ENCODE data around the gene MGLL.

MGLL gene

DNA sequence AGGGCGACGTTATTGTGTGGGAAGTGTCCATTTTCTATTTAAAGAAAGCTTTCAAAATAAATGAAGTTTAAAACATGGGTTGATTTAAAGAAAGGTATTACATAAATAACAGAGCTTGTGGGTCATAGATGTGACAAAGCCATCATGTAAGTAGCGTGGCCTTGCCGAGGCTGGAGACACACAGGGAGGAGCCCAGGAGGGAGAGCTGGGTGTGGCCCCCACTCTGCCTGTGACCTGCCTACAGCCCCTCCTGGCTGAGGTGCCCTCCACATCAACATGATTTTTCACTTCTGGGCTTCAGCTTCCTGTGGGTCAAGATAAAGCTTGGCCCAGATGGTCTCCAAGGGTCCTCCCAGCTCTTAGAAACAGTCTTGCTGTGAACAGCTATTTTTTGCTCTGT, 12.5 kb upstream of the MGLL start:
- DNase-seq = no peak

DNA sequence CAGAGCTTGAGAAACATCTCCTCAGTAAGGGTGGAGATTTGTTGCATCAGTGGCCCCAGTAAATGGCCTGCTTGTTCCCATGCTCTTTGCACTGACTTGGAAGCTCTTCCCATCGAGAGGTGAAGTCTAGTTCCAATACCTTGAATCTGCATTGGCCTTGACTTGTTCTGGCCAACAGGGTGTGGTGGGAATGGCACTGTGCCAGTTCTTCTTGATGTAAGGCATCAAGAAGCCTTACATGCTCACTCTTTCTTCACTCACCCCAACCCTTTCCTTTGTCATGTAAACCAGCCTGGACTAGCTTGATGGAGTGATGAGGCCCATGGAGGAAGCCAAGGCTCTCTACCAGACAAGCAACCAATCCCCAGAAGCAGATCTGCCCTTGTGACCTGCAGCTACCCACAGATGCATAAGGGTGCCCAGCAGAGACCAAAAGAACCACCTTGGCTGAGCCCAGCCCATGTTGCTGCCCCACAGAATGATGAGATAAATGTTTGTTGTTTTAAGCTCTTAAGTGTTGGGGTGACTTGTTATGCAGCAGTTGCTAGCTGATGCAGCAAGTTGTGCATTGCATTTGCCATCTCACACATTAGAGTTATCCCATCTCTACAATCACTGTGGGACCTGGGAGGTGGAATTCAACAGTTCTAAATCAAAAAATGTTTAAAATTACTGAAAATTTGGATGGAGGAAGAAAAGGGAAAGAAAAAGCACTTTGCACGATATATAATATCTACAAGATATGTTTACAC, 11.1 kb upstream of the MGLL start:
- DNase-seq = no peak

DNA sequence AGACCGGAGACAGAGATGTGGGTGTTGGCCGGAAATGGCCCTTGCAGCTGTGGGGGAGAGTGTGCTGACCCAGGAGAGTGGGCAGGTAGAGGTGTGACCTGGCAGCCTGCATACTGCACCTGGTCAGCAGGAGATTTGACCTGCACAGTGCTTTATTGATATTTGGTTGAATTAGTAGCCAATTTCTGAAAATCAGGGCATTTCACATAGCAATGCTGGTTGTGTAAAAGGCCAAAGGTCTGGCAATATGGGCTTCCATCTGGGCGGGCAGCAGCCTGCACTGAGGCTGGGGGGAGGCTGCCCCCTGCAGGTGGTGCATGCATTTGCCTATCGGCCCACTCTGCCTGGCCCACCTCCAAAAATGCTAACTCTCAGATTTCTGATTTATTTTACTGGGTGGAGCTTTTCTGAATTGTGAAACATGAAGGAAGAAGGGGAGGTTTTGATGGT, 9.4 kb upstream of the MGLL start:
- DNase-seq = peak; percentile 51

DNA sequence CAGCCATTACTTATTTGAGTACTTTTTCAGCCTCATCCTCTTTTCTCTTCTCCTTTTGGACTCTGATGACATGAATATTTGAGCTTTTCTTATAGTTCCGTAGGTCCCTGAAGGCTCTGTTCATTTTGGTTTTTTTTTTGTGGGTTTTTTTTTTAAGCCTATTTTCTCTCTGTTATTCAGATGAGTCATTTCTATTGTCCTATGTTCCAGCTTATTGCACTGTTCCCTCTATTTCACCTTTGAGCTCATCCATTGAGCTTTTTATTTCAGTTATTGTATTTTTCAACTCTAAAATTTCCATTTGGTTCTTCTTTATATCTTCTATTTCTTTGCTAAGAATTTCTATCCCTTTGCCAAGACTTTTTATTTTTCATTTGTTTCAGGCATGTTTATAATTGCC, 7.2 kb upstream of the MGLL start:
- peak; percentile 20 for DNase-seq

DNA sequence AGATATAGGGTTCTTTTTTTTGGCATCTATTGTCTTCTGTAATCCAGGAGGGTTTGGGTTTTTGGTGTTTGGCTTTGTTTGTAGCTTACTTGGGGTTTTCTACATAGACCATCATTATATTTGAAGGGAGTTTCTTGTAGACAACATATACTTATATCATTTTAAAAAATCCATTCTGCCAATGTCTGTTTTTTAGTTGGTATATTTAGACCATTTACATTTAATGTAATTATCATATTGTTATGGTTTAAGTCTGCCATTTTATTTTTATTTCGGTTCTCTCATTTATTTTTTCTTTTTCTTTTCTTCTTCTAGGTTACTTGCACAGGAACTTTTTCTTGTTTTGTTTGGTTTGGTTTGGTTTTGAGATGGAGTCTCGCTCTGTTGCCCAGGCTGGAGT, 5.5 kb upstream of the MGLL start:
- no peak for DNase-seq

DNA sequence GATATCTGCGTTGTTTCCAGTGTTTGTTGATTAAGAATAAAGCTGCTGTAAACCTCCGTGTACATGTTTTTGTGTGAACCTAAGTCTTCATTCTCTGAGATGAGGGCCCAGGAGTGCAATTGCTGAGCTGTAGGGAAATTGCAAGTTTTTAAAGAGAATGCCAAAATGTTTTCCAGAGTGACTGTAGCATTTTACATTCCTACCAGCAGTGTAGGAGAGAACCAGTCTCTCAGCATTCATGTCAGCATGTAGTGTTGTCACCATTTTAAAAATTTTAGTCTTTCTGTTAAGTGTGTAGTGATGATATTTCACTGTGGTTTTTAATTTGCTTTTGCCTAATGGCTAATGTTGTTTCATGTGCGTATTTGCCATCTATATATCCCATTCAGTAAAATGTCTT, 3.4 kb upstream of the MGLL start:
- no peak for DNase-seq

DNA sequence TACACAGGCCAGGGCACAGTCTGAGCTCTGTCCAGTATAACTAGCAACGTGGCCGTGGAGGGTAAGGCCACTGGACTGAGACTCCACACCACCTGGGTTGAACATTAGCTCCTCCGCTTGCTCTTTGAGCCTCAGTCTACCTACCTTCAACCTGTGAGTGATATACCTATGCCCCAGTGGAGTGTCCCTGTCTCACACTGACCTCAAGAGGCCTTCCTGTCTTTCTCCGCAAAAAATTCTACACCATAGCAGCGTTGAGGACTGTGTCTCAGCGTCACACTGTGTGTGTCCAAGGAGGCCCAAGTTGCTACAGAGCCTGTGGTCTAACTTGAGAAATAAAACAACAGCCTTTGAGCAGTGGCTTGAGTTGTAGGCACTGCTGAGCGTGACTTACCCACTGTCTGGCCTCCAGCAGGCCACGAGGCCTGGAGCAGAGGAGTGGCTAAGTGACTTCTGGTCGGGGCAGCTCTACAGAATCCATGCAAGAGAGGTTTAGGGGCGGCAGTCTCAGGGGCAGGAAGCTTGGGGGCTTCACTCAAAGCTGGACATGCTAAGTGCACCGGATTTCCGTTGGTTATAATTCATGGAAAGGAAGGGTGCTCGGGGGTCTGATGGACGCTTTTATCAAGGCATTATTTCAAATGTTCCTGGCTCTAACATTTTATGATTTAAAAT, 2.0 kb upstream of the MGLL start:
- peak; percentile 7 for DNase-seq

DNA sequence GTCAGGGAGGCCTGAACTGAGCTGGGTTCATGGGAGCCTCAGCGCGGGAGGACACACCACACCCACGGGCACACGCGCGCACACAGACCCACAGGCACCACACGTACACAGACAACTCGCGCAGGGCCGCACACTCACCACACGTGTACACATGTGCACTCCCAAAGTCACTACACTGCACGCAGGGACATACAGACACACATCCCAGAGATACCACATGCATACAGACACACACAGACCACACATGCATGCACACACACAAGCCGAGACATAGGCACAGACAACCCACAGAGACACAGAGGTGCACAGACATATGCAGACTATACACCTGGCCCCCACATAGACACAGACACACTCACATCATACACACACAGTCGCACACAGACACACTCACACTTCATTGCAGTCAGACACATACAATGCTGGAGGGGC, 1.1 kb upstream of the MGLL start:
- peak; percentile 47 for DNase-seq

DNA sequence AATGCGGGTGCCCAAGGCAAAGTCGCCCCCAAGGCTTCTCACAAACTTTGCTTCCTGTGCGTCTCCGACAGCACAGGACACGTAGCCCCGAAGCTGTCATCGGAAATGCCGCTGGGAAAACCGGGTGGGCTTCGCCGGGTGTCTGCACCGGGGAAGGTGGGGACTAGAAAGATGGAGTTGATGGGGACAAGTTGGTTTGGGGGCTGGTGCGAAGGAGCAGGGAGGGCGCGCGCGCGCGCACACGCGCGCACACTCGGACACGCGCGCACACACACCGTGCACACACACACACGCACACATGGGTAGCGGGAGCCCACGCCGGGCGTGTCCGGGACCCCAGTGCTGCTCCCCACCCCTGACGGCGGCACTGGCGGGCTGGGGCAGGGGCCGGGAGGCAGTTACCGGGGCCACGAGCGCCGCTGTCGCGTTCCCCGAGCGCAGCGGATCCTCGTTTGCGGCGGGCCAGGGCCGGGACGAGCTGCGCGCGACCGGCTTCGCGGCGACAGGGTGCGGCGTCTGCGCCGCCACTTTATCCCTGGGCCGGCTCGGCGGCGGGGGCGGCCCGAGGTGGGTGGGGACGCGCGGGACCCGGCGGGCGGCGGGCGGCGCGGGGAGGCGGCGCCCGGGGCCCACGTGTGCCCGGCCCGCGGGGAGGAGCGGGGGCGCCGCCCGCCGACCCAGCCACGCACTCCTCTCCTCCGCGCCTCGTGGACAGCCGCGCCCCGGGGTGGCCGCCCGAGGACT, 539 bp upstream of the MGLL start:
- peak; percentile 9 for DNase-seq

DNA sequence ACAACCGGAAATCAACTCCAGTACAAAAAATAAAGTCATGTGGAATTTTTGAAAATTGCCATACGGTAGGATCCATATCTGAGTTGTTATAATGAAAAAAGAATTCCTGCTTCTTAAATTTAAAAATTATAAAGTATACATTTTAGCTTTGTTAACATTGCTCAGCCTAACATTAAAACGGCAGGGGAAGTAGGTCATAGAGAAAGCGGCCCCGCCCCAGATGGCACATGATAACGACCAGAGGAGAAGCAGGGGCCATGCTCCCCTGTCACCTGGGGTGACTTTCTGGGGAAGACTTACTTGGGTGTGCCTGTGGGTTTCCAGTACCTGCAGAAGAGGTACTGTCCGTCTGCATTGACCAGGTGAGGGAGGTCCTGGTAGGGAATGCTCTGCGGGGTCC, 921 bp downstream of the MGLL start:
- DNase-seq = no peak

DNA sequence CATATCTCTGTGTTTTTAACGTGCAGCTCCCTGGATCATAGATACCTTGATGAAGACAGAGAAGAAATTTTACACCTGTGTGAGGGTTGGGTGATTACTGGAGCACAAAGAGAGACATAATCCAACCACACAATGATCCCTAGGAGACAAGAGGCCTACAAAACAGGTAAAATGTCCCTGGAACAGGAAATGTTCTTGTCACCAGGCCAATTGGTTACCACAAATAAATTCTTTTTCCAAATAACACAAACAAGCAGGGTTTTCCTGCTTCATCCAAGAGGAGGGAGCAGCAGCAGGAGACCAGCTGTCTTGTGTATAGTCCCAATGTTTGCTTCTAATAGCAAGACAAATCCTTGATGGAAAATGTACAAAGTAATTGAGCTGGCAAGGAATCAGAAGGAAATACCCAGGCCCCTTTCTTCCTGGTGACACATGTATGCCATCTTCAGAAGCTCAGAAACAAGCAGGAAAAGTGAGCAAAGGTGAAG, 1.4 kb downstream of the MGLL start:
- DNase-seq = no peak

DNA sequence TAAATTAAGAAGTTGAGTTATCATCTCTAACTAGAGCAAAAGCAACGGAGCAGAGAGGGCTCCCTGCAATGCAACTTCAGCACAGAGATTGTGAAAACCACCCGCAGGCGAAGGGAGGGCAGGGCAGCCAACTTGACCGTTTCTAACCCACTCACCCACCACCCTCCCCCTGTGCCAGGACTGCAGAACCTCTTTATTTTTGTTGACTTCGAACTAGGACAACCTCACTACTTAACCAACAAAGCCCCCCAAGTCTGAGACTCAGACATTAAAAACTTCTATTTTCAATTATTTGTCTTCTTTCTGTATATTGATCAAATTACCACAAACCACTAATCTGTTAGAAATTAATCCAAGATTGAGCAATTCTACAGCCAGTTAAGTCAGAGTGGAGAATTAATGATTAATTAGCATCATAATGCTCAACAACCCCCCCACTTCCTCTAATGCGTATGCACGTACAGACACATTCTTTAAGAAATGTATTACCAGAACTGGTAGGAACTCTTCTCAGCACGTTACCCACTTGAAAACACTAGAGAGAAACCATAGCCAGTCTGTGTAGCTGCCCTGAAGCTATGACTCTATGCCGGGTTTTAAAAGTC, 2.0 kb downstream of the MGLL start:
- DNase-seq = peak; percentile 39

DNA sequence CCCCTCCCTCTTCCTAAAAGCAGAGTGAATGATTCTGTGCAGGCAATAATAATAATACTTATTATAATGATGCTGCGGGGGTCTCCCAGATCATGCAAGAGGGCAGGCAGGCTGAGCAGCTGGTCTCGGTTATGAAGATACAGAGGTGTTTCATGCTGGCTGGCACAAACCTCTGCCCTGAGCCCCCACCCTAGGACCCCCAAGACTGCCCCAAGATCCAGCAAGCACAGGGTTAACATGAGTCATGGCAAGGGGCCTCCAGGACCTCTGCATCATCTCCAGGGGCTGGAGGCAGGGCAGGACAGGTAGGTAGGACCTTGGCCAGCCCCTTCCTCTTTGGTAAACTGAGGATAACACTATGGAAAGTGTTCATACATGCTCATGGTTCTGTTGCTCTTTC, 2.7 kb downstream of the MGLL start:
- no peak for DNase-seq

DNA sequence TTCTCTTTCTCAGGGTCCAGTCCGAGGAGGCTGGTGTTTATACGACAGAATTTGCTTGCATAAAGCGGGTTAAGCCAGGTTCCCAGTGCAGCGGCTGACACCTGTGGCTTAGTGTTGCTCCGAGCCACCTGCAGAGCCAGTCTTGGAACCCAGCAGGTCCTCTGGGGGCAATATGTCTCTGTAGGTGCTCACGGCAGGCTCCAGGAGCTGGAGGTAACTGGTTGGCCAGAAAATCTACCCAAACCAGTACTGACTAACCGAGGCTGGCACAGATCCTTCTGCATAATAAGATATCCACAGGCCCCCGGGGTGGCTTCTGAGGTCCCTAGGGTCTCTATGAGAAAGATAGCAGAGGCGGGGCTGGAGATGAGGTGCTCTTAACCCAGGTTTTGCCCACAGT, 3.2 kb downstream of the MGLL start:
- no peak for DNase-seq

DNA sequence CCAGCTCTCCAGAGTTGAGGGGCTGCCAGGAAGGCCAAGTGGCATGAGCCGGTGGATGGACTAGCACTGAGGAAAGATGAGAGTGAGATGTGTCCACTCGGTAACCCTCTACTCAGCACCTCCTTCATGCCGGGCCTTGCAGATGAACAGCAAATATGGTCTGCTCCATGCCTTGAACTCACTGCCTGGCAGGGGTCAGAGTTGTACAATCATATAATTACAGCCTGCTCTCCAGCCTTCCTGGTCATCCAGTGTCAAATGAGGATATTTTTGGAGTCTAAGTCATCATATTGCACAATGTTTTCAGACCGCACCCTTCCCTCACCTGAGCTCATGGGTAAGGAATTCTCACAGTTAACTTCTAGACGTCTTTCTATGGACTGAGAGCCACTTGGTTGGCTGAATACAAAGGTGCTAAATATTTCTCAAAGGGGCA, 4.9 kb downstream of the MGLL start:
- no peak for DNase-seq

DNA sequence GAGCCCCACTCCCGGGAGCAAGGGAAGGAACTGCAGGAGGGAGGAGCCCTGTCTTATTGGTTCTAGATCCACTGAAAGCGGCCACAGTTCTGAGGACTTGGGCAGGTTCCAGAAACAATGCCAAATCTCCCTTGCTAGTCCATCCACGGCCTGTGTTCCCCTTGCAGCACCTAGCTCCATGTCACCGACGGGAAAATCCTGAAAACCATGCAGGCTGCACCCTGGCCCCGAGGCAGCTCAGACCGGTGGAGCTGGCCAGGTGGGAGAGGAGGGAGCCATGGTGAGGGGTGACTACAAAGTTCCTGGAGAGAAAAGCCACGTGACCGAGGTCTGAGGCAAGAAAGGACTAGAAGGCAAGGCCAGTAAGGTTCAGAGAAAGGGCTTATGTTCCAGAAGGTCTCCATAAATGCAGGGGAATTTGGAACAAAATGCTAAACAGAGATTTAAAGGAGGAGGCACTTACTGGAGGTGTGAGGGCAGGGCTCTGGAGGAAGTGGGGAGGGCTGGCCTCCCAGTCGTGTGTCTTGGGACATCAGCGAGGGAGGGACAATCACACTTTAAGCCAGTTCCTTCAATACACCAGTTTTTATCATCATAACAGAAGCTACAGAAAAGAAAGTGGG, 5.4 kb downstream of the MGLL start:
- no peak for DNase-seq

DNA sequence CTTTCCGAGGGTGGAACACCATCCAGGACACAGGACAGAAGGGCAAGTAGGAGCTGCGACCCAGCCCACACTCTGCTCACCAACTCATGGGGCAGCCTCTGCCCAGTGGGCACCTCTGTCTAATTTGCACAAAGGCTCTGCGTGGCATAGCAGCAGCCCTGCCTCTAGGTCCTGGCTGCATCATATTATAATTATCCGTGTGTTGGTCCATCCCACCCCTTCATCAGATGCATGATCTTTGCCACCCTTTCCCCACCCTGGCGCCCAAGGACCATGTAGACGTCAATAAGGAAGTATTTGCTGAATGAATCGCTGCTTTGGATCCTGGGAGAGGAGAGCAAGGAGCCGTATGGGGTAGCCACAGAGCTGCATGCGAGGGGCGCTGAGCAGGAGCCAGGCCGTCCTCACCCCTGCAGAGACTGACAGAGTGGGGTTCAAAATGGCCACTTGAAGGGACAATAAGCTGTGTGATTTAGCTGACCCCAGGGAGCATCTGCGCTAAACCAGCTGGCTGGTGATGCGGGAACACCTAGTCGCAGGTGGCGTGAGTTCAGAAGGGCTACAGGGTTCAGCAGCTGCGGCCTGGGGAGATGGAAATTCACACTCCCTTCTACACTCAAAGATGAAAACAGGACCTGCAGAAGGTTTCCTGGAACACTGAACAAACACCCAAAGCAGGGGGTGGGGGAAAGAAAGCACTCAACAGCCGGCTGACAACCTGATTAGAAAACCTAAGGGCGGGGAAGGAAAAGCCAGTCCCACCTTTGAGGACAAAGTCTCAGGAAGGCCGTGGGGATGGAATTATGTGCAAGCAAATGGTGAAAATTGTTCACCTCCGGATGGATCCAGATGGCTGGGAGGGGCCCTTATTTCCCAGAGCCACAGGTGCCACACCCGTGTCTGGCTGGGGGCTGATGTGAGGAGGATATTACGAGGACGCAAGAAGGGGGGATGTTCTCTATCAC, 6.4 kb downstream of the MGLL start:
- no peak for DNase-seq

DNA sequence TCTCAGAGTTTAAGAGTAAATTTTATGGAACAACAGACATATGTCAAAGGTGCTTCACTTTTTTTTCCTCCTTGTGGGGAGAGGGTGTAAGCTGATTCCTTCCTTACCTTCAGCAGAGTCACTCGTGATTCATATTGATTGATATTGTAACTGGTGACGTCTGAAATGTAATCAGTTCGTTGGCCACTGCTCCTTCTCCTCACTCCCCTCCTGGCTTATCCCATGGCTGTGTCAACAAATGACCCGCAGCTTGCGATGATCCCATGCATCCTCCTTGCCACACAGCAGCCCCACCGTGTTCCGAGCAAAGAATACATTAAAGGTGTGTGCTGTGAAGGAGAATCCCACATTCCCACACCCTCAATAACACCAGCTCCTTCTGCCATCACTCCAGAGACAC, 7.3 kb downstream of the MGLL start:
- no peak for DNase-seq

DNA sequence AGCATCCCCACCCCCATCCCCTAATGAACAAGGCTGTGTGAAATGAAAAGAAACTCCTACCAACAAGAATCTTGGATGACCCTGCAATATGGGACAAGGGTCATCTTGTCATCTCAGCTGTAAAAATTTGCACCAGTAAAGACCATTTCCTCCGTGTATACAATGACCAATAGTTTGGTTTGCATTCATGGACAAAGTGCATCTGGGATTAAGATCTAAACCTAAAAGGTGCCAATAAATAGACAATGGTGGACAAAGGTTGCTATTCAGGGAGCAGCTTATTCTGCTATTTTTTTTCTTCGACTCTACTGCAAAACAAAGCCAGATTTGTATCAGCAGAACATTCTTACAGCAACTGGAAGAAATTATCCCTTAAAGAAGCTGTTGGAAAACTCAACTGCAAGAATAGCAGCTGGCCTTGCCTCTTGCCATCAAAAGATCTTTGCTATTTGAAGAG, 8.0 kb downstream of the MGLL start:
- DNase-seq = no peak

DNA sequence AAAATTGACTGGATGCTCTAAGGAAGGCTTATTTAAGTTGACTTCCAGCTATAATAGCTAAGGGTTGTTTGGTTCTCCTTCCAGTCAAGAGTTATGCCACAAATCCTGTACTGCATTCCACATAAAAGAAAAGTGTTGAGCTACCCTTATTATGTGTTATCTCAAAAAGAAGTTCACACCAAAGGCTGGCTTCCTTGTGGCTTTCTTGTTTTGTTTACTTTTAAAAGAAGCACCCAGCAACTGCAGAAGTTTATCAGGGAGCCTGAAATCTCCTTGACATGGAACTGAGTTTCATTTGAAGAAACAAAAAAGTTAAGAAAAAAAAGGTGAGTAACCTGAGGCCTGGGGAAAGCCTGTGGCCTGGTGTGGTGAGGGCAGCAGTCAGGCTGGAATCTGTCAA, 10.2 kb downstream of the MGLL start:
- DNase-seq = no peak

DNA sequence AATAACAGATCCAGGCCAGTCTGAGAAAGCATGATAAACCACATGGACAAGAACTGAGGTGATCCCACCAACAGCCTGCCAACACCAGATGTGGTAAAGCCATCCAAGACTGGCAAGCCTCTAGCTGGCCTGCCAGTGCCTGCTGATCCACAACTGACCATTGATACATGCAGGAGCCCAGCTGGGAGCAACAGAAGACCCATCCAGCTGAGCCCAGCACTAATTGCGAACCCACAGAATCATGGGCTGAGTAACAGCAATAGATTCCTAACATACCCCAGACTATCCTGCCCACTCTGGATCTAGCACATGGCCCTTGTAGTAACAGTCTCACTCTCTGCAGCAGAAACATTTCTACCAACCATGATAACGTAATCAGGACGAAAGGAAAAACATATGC, 10.6 kb downstream of the MGLL start:
- DNase-seq = no peak

DNA sequence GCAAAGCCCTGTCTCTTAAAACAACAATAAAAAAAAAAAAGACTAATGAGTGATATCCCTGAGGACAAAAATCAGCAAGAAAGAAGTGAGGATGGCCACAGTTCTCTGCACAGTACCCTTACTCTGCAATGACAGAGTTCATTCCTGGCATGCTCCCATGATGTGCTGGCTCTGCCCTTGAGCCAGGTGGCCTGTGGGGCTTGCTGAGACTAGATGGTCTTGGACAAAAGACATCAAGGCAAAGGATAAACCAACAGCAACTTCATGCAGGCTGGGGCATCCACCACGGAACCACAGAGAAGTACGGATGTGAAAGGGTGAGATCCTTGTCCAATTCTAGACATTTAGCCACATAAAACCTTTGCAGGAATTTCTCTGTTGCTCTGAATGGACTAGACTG, 12.7 kb downstream of the MGLL start:
- DNase-seq = no peak
